Hepatocyte (in vitro differentiated cells): ENCODE measurements around the gene RFTN1. TPM values are rescaled to one million over a fixed set of nuclear protein-coding genes. Genes with fewer than 3 reads are reported as not detected.

Source experiments
- DNase-seq: peaks from one replicate; pipeline ENCODE4 v3.0.0-alpha.2; 2016; ENCODE audit warnings: low spot score
- H2AFZ ChIP-seq: fragments of 200-600 bp; sonication (generic); 2 replicates; pipeline ENCODE4 v1.6.0; 2016; ENCODE audit warnings: antibody characterized with exemption, mild to moderate bottlenecking
- H3K27ac ChIP-seq: fragments of 200-600 bp; sonication (generic); 2 replicates; pipeline ENCODE4 v1.5.1; 2016; ENCODE audit warnings: mild to moderate bottlenecking
- H3K27me3 ChIP-seq: fragments of 200-600 bp; sonication (generic); 2 replicates; pipeline ENCODE4 v1.6.1; 2016
- H3K36me3 ChIP-seq: fragments of 200-600 bp; sonication (generic); replicated peaks from 2 replicates; pipeline ENCODE4 v1.5.1; 2016; ENCODE audit warnings: low read depth; ENCODE audit not compliant: insufficient read depth
- H3K4me1 ChIP-seq: fragments of 200-600 bp; sonication (generic); 2 replicates; pipeline ENCODE4 v1.5.1; 2016; ENCODE audit warnings: mild to moderate bottlenecking, moderate library complexity; ENCODE audit not compliant: insufficient read depth
- H3K4me2 ChIP-seq: fragments of 200-600 bp; sonication (generic); 2 replicates; pipeline ENCODE4 v1.6.0; 2016
- H3K4me3 ChIP-seq: fragments of 200-600 bp; sonication (generic); 2 replicates; pipeline ENCODE4 v1.5.1; 2016; ENCODE audit warnings: mild to moderate bottlenecking
- H3K79me2 ChIP-seq: fragments of 200-600 bp; sonication (generic); 2 replicates; pipeline ENCODE4 v1.6.0; 2017; ENCODE audit warnings: mild to moderate bottlenecking
- H3K9me2 ChIP-seq: fragments of 200-600 bp; sonication (generic); replicated peaks from 2 replicates; pipeline ENCODE4 v1.6.0; 2017; ENCODE audit warnings: mild to moderate bottlenecking; ENCODE audit not compliant: insufficient read depth
- H3K9me3 ChIP-seq: fragments of 200-600 bp; sonication (generic); 2 replicates; pipeline ENCODE4 v1.5.1; 2016; ENCODE audit warnings: low read depth, mild to moderate bottlenecking
- H4K20me1 ChIP-seq: fragments of 200-600 bp; sonication (generic); 2 replicates; pipeline ENCODE4 v1.6.0; 2016; ENCODE audit warnings: mild to moderate bottlenecking; ENCODE audit not compliant: insufficient read depth, poor library complexity, severe bottlenecking
- CTCF ChIP-seq: fragments of 200-600 bp; sonication (generic); IDR thresholded peaks from 2 replicates; pipeline ENCODE4 v1.5.1; 2016; ENCODE audit warnings: antibody characterized with exemption, mild to moderate bottlenecking; ENCODE audit not compliant: poor library complexity
- EZH2 ChIP-seq: fragments of 200-600 bp; sonication (generic); IDR thresholded peaks from 2 replicates; pipeline ENCODE4 v1.6.1; 2016; ENCODE audit warnings: antibody characterized with exemption, mild to moderate bottlenecking, borderline replicate concordance
- EZH2phosphoT487 ChIP-seq: fragments of 200-600 bp; sonication (generic); IDR thresholded peaks from one replicate; pipeline ENCODE4 v1.6.1; 2018; ENCODE audit warnings: antibody characterized with exemption, mild to moderate bottlenecking, low read depth, moderate library complexity; ENCODE audit not compliant: unreplicated experiment, severe bottlenecking
- WGBS: methylation state at CpG from one replicate; pipeline ENCODE4 v1.1.6; 2016; ENCODE audit warnings: low lambda C conversion rate; ENCODE audit errors: missing lambda C conversion rate; 5-methylcytosine and 5-hydroxymethylcytosine counted together
- polyA plus RNA-seq: library from polyadenylated mRNA; unstranded; fragments of >200 nt; fragmentation: Nextera tagmentation; extraction: Ambion mirVana; gene quantifications from 2 replicates; pipeline ENCODE4 v1.2.1, GENCODE V29; 2016
- total RNA-seq: library from RNA; depleted of rRNA; stranded (reverse); fragments of >200 nt; gene quantifications from 2 replicates; pipeline ENCODE4 v1.2.3, GENCODE V29; 2014

Gene RFTN1
- total and polyA plus RNA-seq, 2 experiments from 2014 or later: 10.0 to 14.9 TPM

DNA sequence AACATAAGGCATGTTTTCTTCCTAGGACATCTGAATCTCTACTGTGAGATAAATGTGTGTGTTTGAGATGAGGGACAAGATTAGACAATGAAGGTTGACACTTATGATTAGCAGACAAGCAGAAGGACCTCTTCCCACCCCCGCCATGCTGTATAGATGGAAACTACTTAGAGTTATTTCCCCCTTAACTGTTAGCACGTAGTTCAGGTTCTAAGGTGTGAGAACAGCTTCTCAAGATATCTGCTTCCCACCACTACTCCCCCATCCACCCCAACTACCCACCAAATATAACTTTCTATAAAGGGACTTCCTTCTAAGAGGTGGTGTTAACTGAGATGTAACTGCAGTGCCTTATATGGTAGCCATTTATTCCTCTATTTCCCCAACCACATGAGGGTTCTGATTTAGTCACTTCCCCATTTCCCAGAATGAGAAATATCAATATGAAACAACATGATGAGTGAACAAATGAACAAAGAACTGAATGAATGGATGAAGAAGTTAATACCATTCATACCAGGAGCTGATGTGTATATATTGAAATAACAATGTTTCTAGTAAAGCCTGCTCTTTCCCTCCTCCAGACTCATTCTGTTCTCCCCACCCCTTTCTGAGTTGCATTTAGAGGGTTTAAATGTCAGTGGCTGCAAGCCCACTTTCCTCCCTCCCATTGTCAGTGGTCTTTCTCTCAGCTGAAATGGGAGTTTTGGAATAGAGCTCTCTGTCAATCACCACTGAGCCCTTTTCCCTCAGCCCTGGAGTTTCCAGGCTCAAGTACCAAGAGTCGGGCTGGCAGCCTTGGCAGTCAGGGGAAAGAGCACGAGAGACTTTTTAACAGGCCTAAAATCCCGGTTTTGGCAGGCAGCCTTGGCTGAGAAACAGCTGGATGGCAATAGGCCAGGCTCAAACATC lies 7.7 kb upstream of the RFTN1 start:
- Histone ChIP-seq H2AFZ (no peak overlapping the region), H3K4me3 (no peak overlapping the region), H3K27ac (no peak overlapping the region), H4K20me1 (no peaks in the 10 kb centered on the region), H3K36me3 (no peaks in the 10 kb centered on the region), H3K27me3 (peaks cover 3% of the 10 kb centered on the region), H3K4me1 (peaks cover 6% of the 10 kb centered on the region), H3K9me3 (no peaks in the 10 kb centered on the region), H3K79me2 (no peaks in the 10 kb centered on the region), H3K4me2 (no peak overlapping the region), H3K9me2 (no peaks in the 10 kb centered on the region)
- WGBS: 61% methylated on average over 5 of the region's 5 CpGs
- DNase-seq: peak; percentile 32
- TF ChIP-seq EZH2phosphoT487 (no peak), CTCF (no peak), EZH2 (no peak)

DNA sequence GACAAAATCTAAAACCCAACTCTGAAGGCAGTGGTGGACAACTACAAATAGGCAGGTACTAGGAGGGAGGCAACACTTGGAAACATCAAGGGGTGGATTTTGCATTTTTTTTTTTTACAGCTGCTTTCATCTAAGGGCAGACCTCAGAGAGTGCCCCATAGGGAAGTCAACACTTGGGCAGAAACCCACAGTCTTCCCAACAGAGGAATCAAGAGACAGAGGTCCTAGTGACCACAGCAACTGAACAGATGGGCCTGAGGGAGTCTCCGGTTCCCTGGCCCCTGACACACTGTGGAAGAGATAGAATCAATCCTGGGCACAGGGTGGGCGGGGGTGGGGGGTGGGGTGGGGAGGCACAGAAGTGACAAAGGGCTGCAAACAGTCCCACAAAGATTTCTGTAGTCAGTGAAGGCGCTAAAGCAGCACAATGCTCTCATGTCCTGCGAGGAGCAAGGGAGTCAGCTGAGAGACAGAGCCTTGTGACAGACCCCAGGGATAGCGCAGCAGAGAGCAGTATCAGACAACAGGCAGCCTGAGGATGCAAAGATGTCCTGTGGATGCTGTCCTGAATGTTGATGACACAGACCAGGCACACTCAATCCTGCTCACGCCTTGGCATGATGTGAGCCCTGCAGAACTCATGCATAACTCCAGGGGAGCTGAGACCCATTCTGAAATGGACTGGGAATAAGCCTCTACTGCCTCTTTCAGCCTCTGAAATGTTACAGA lies 6.9 kb upstream of the RFTN1 start:
- H3K4me2 ChIP-seq: no peak overlapping the region
- H3K27me3 ChIP-seq: peaks cover 6% of the 10 kb centered on the region

DNA sequence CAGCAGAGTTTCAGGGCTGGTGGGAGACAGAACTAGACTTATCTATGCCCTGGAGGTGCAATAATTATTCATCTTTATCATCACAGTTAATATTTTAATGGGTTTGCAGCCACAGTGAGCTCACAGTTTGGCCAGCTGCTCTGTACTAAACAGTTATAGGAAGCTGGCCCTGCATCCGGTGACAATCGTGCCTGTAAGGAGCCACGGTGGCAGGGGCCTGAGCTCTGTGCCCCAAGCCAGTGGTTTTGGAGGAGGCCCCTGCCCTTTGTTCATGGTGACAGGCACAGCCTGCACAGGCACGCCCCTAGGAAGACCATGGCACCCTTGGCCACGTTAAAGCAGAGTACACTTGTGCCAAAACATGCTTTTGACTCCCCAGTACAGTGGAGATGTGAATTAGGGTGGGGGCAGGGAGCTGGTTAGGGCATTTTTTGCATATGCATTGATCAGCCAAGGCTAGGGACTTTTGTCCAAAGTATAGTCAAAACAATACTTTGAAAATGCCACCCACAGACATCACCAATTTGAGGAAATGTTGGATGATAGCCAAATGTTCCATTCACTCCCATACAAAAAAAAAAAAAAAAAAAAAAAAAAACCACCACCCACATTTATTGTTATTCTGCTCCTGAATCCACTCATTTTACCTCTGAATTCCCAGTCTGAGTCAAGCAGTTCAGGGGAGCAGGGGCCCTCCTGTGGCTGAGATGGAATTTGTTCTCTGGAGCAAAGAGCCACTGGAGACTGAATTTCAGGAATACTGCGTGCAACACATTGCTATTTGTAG lies 3.4 kb upstream of the RFTN1 start:
- Histone ChIP-seq H3K79me2 (no peaks in the 10 kb centered on the region), H3K27me3 (peaks cover 33% of the 10 kb centered on the region), H3K4me2 (no peak overlapping the region), H3K4me3 (no peak overlapping the region), H3K9me2 (no peaks in the 10 kb centered on the region), H4K20me1 (no peaks in the 10 kb centered on the region), H2AFZ (no peak overlapping the region), H3K4me1 (peaks cover 10% of the 10 kb centered on the region), H3K36me3 (no peaks in the 10 kb centered on the region), H3K9me3 (no peaks in the 10 kb centered on the region), H3K27ac (no peak overlapping the region)
- WGBS: 58% methylated on average over 6 of the region's 6 CpGs
- DNase-seq: peak; percentile 68
- TF ChIP-seq EZH2phosphoT487: no peak
- TF ChIP-seq CTCF: peak; percentile 58
- no peak for TF ChIP-seq EZH2

More for the DNA sequence above, 6.9 kb upstream of the RFTN1 start:
- Histone ChIP-seq H3K27ac (no peak overlapping the region), H3K36me3 (no peaks in the 10 kb centered on the region), H3K4me3 (no peak overlapping the region), H3K79me2 (no peaks in the 10 kb centered on the region), H3K4me1 (peaks cover 6% of the 10 kb centered on the region), H3K9me3 (no peaks in the 10 kb centered on the region), H4K20me1 (no peaks in the 10 kb centered on the region), H3K9me2 (no peaks in the 10 kb centered on the region), H2AFZ (no peak overlapping the region)
- 82% methylated on average over 5 of the region's 6 CpGs for WGBS
- TF ChIP-seq EZH2phosphoT487 (no peak), CTCF (no peak), EZH2 (no peak)
- DNase-seq: no peak
